Right ventricle myocardium inferior (tissue), 1 donor: ENCODE results near the gene CYP46A1. TPM values are rescaled to one million over a fixed set of nuclear protein-coding genes. Genes with fewer than 3 reads are reported as not detected.
"Not testable (repeated sequence)": the region's sequence is repeated elsewhere in the genome, so short reads cannot be mapped to it uniquely, and the experiment has no call there.

Source experiments
- ATAC-seq: fragments of 200-7000 bp; cut with Tn5 transposase; one replicate; pipeline ENCODE4 v1.9.1; 2020; ENCODE audit warnings: mild to moderate bottlenecking, moderate library complexity
- DNase-seq: peaks from one replicate; pipeline ENCODE4 v3.0.0; 2021; ENCODE audit errors: missing footprints
- intact Hi-C: fragments of 100-400 bp; cut with DNase I; formaldehyde crosslinking; loops from one replicate; pipeline ENCODE4 v1.11.0; 2022
- total RNA-seq: library from RNA; stranded (reverse); fragmentation: NEBNext Ultra II Directional; extraction: Animal tissue kit (Norgen Biotek cat#: 25700); gene quantifications from one replicate; pipeline ENCODE4 v1.2.1, GENCODE V29; 2021
- donor health status: DM: no; HTN: yes; CAD: no; lungs with severe emphysema.

Gene CYP46A1
- total RNA-seq, 1 donor from 2014 or later: 2.2 TPM

DNA sequence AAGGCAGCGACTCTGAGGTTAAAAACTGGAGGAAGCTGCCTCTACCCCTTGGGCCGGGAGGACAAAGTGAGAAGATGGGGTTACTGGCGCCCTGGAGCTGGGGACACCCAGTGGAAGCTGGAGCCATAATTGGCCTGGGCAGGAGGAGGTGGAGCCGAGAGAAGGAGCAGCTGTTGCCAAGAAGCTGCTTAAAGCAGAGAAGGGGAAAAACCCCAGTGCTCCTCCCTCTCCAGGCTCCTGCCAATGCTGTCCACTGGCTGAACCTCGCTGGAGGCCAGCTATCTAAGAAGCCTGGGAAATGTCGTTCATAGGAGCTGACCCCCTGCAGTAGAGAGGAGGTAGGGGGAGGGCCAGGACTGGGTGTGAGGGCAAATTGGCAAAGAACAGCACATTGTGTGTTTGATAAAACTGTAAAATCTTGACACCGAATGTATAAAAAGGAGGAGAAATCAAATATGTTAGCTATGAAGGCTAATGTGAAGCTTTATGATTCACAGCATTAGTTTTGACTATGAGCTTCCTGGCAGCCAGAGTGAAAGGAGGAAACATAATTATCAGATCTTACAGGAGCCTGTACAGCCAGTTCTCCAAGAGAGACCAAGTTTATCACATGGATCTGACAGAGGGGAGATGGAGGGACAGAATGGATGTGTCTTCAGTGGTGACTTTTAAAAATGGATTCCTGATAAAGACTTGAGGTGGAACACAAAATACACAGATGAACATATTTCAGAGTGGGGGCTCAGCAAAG is 29.7 kb upstream of the CYP46A1 start:
- ATAC-seq (peak; percentile 82), DNase-seq (peak; percentile 79)
- intact Hi-C loops: no loop called here

DNA sequence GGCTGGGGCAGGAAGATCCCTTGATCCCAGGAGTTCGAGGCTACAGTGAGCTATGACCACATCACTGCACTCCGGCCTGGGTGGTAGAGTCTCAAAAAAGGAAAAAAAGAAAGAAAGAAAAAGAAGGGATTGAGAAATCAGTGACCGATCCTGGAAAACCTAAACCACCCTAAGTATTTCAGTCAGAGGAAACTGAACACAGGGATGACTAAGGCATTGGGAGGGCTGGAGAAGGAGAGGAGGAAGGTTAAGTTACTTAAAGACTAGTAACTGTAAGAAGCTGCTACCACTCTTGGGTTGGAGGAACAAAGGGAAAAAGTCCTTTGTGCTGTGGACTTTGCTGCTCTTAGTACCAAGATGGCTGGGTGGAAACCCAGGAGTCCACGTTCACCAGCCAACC is 28.6 kb upstream of the CYP46A1 start:
- intact Hi-C loops: no loop called here
- ATAC-seq: no peak
- no peak for DNase-seq

GRCh38 chr14:99656171-99656570 is 27.9 kb upstream of the CYP46A1 start:
- intact Hi-C loops: no loop called here
- ATAC-seq: no peak

DNA sequence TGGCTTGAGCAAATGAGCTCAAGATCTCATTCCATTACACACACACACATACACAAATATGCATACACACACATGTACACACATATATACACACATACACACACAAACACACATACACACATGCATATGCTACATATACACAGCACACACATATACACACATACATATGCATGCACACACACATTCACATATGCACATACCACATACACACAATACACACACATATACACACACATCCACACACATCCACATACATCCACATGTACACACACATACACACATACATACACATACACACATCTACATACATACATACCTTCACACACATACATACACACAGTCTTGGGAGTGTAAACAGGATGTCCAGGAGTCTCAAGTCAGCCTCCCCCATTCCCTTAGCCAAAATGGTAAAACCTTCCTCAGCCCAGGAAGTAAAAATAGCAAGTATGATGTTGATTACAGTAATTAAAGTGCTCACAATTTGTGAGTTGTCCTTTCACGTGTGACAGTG is 26.4 kb upstream of the CYP46A1 start:
- DNase-seq (no peak), ATAC-seq (no peak)
- intact Hi-C loops: no loop called here

More at GRCh38 chr14:99656171-99656570, 27.9 kb upstream of the CYP46A1 start:
- no peak for DNase-seq

- DNase-seq (no peak), ATAC-seq (no peak)
- intact Hi-C loops: no loop called here
These were observed 25.8 kb upstream of the CYP46A1 start for GRCh38 chr14:99658218-99658845.

DNA sequence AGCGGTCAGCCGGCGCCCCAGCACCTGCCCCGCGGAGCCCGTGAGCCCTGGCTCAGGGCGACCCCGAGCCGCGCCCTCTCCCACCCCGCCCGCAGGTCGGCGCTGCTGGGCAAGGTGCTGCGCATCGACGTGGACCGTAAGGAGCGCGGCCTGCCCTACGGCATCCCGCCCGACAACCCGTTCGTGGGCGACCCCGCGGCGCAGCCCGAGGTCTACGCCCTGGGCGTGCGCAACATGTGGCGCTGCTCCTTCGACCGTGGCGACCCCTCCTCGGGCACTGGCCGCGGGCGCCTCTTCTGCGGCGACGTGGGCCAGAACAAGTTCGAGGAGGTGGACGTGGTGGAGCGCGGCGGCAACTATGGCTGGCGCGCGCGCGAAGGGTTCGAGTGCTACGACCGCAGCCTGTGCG is 24.8 kb upstream of the CYP46A1 start:
- no peak for DNase-seq
- ATAC-seq: no peak
- intact Hi-C loops: no loop called here

DNA sequence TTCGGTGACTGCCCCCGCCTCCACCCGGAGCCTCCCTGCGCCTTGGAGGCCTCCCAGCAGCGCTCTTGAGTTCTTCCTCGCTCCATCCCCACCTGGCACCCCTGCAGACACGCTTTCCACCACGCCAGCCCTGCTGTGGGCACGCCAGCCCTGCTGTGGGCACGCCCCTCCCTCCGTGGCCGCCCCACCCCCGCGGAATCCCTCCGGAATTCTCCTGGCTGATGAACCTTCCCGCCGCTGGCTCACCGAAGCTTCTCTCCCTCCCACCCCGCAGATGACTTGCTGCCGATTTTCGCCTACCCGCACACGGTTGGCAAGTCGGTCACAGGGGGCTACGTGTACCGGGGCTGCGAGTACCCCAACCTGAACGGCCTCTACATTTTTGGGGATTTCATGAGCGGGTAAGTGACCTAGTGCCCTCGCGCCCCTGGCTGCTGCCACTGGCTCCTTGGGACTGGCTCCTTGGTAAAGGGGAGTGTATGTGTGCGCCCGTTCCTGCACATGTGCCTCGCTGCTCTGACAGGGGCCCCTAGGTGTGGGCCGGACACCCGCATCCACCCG is 24.0 kb upstream of the CYP46A1 start:
- no peak for DNase-seq
- intact Hi-C loops: no loop called here

DNA sequence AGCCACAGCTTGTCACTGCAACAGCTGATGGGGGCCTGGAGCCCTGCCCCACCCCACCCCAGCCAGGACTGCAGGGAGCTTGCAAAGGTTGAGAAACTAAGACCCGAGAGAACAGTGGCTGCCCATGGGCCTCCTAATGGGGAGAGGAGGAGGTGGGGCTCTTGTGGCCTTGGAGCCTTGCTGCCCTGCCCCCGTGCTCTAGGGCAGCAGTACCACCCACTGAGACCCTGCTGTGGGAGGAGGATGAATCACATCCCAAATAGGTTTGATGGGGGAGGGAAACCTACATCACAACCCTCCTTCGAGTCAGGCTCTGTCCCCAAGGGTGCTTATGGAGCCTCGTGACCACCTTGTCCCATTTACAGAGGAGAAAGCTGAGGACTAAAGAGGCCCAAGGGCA is 23.3 kb upstream of the CYP46A1 start:
- intact Hi-C loops: no loop called here
- DNase-seq (no peak), ATAC-seq (no peak)

More for the DNA sequence above, 24.0 kb upstream of the CYP46A1 start:
- ATAC-seq: no peak

DNA sequence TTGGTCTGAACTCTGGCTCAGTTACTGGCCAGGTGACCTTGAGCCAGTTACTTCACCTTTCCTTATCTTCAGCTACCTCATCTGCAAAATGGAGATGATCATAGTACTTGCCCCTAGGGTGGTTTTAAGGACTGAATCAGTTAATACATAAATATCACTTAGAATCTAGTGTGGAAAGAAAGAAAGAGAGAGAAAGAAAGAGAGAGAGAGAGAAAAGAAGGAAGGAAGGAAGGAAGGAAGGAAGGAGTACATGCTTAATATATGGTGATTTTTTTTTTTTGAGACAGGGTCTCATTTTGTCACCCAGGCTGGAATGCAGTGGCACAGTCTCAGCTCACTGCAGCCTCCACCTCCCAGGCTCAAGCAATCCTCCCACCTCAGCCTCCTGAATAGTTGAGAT is 22.9 kb upstream of the CYP46A1 start:
- ATAC-seq, intact Hi-C loops: not testable (repeated sequence)

GRCh38 chr14:99662846-99663245 is 21.3 kb upstream of the CYP46A1 start:
- DNase-seq: no peak
- intact Hi-C loops: no loop called here
- ATAC-seq: no peak

More for the DNA sequence above, 22.9 kb upstream of the CYP46A1 start:
- DNase-seq: not testable (repeated sequence)

- intact Hi-C loops: no loop called here
- ATAC-seq (no peak), DNase-seq (no peak)
These were observed 20.6 kb upstream of the CYP46A1 start for GRCh38 chr14:99663386-99664057.

DNA sequence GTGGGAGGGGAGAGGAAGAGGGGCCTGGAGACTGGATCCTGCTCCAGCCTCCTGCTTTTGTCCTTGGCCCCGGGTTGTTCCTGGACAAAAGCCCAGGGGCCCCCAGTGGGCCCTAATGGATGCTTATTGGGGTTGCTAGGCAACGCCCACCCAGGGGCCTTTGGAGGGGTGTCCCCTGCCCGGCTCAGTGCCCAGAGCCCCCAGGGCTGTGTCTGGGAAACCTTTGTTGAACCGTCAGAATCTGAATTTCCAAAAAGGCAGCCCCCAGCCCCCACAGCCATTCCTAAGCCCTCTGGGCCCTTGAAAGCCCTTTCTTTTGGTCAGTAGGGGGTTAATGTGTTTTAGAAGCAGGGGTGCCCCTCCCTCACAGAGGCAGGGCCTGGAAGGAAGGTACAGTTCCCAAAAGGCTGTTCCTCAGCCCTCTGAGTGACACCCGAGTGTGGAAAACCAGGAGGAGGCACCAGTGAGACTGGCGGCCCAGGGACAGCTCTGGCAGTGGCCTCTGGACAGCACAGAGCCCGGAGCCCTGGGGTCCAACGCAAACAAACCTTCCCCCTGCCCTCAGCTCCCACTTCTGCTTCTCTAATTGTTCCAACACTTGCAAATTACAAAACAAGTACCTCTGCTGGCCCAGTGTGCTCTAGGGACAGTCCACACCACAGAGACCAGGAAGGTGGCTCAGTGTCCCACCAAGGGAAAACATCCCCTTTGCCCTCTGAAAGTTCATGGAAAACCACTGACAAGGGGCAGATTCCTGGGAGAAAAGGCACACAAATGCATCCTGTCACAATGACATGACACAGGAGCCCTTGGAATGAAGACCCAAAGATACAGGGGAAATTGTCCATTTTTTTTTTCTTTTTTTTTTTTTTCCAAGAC is 19.8 kb upstream of the CYP46A1 start:
- ATAC-seq (no peak), DNase-seq (no peak)
- intact Hi-C loops: no loop called here

GRCh38 chr14:99664937-99665273 is 19.2 kb upstream of the CYP46A1 start:
- no peak for ATAC-seq
- intact Hi-C loops: no loop called here
- no peak for DNase-seq

- intact Hi-C loops: no loop called here
These were observed 17.6 kb upstream of the CYP46A1 start for GRCh38 chr14:99666533-99666932.

GRCh38 chr14:99667045-99667444 is 17.1 kb upstream of the CYP46A1 start:
- no peak for ATAC-seq
- intact Hi-C loops: no loop called here
- no peak for DNase-seq

More at GRCh38 chr14:99666533-99666932, 17.6 kb upstream of the CYP46A1 start:
- ATAC-seq (no peak), DNase-seq (no peak)

- no peak for DNase-seq
- intact Hi-C loops: no loop called here
- ATAC-seq: no peak
These were observed 16.3 kb upstream of the CYP46A1 start for GRCh38 chr14:99667821-99668220.

- intact Hi-C loops: no loop called here
- no peak for ATAC-seq
- DNase-seq: no peak
These were observed 15.5 kb upstream of the CYP46A1 start for GRCh38 chr14:99668307-99669295.
